Measurements from ENCODE around the gene MGAT4A.
"Not testable (repeated sequence)": the region's sequence is repeated elsewhere in the genome, so short reads cannot be mapped to it uniquely, and the experiment has no call there.

MGAT4A gene

GRCh38 chr2:98759338-98759737, 28.4 kb upstream of the MGAT4A start:
- FAIRE-seq, result no peak

DNA sequence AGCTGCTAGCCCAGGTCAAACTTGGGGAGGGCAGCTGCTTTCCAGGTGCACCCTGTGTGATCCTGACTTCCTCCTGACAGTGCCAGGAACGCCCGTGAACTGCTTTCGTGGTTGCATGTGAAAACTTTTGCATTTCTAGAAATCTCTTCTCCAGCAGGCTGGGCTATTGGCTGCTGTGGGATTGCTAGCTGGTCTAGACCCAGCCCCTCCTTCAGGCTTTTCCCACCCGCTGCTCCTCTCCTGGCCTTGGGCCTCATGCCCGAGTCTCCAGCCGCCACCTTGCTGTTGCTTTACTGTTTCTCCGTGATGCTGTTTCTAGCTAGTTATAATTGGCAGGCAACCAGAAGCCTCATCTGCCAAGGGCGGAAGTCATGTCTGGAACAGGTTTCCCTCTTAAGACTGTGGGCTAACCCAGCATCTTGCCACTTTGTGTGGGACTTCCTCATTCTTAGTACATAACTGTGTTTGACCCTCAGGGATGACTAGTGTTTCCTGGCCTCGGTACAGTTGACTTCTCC, 27.0 kb upstream of the MGAT4A start:
- no peak for FAIRE-seq

DNA sequence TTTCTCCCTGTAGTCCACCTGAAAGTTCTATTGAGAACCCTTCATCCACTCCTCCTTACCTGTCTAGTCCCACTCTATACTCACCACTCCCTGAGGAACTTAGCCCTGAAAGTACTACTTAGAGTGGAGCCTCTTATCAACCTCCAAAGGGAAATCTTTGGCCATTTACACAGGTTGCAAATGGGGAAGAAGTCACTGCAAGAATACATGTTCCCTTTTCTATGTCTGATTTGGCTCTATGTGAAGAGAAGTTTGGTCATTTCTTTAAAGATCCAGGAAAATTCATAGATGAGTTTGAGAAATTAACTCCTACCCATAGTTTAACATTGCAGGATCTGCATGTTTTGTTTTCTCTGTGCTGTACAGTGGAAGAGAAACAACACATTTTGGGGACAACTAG, 22.9 kb upstream of the MGAT4A start:
- no peak for FAIRE-seq

DNA sequence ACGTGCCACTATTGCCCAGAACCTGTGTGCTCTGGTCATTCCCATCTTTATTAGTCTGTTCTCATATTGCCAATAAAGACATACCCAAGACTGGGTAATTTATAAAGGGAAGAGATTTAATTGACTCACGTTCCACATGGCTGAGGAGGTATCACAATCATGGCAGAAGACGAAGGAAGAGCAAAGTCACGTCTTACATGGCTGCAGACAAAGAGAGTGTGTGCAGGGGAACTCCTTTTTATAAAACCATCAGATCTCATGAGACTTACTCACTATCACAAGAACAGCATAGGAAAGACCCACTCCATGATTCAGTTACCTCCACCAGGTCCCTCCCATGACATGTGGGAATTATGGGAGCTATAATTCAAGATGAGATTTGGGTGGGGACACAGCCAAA, 21.8 kb upstream of the MGAT4A start:
- FAIRE-seq, result not testable (repeated sequence)

GRCh38 chr2:98751748-98752147, 20.8 kb upstream of the MGAT4A start:
- no peak for FAIRE-seq

- FAIRE-seq, result no peak
Observed at GRCh38 chr2:98750593-98751282, 19.8 kb upstream of the MGAT4A start.

DNA sequence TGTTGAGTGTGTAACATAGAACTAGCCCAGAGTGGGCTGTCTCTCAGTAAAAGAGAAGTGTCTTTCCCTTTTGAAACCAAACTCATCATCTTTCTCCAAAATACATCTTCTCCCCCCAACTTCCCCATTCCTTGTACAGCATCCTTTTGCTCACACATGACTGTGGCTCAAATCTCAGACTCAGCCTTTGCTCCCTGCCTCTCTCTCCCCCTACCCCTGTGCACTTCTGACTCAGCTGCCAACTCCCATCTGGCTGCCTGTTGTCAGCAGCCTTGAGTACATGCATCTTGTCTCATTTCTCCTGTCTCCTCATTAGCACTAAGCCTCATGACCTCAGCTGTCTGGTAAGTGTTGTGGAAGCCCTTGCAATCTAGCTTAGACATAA, 18.1 kb upstream of the MGAT4A start:
- FAIRE-seq, result no peak

GRCh38 chr2:98748292-98749065, 17.5 kb upstream of the MGAT4A start:
- FAIRE-seq, result no peak

- no peak for FAIRE-seq
Observed at GRCh38 chr2:98747888-98748287, 17.0 kb upstream of the MGAT4A start.

- no peak for FAIRE-seq
Observed at GRCh38 chr2:98746426-98746825, 15.5 kb upstream of the MGAT4A start.

GRCh38 chr2:98744595-98744994, 13.7 kb upstream of the MGAT4A start:
- FAIRE-seq, result no peak

DNA sequence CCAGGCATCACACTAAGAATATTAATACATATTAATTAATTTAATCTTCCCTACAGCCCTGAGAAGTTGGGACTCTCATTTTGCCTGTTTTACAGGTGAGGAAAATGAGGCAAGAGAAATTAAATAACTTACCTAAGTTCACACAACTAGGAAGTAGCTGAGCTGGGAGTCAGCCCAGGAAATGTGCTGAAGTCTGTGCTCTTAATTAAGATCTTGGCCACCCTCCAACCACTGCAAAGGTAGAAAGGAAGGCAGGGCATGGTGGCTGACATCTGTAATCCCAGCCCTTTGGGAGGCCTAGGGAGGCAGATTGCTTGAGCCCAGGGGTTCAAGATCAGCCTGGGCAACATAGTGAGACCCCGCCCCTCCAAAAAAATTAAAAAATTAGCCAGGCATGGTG, 12.9 kb upstream of the MGAT4A start:
- no peak for FAIRE-seq

DNA sequence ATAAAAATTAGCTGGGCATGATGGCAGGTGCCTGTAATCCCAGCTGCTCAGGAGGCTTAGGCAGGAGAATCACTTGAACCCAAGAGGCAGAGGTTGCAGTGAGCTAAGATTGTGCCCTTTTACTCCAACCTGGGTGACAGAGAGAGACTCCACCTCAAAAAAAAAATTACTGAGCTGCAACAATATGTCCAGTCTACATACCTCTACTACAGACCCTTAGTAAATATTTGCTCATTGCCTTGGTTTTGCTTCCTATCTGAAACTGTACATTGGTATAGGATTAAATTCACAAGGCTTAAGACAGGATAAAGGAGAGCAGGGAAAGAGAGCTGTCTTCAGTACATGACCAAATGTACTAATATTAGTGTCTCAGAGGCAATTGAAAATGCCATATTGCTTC, 8.1 kb upstream of the MGAT4A start:
- no peak for FAIRE-seq

DNA sequence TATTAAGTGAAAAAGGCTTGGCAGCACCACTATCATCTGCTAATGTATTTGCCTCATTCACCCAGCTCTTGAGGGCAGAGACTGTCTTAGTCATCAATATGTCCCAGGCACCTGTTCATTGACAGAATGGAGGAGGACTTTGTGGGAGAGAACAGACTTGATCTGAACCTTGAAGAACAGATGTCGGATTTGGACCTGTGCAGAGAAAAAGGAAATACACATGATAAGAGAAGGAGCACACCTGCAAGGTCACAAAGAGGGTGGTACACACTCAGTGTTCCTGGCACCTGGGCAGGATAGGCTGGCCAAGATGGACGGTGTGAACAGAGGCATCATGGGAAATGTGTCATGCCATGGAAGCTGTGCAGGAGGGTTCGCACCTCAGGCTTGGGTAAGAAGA, 7.4 kb upstream of the MGAT4A start:
- FAIRE-seq, result no peak

GRCh38 chr2:98737848-98738247, 6.9 kb upstream of the MGAT4A start:
- no peak for FAIRE-seq

GRCh38 chr2:98736464-98736889, 5.5 kb upstream of the MGAT4A start:
- no peak for FAIRE-seq

GRCh38 chr2:98734823-98735260, 3.9 kb upstream of the MGAT4A start:
- FAIRE-seq, result no peak

- FAIRE-seq, result no peak
Observed at GRCh38 chr2:98734162-98734561, 3.2 kb upstream of the MGAT4A start.

- FAIRE-seq, result no peak
Observed at GRCh38 chr2:98732430-98733051, 1.6 kb upstream of the MGAT4A start.

DNA sequence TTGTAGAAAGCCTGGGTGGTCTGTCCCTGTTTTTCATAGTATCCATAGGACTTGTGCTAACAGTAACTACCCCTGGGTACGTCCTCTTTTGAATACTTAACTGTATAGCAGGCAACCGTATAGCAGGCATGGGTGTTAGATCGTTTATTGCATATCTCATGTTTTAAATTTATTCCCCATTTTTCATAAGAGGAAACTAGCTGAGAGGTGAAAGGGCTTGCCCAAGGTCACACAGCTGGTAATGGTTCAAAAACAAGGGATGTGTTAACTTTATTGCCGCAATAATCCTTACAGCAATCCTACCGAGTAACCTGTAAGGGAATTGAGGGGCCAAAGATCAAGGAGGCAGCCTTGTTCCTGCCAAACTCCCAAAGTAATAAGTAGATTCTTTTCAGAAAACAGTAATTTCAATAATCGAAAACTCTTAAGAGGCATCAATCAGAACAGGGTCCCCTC, 990 bp upstream of the MGAT4A start:
- no peak for FAIRE-seq

GRCh38 chr2:98730707-98731040, 258 bp downstream of the MGAT4A start:
- FAIRE-seq, result no peak

DNA sequence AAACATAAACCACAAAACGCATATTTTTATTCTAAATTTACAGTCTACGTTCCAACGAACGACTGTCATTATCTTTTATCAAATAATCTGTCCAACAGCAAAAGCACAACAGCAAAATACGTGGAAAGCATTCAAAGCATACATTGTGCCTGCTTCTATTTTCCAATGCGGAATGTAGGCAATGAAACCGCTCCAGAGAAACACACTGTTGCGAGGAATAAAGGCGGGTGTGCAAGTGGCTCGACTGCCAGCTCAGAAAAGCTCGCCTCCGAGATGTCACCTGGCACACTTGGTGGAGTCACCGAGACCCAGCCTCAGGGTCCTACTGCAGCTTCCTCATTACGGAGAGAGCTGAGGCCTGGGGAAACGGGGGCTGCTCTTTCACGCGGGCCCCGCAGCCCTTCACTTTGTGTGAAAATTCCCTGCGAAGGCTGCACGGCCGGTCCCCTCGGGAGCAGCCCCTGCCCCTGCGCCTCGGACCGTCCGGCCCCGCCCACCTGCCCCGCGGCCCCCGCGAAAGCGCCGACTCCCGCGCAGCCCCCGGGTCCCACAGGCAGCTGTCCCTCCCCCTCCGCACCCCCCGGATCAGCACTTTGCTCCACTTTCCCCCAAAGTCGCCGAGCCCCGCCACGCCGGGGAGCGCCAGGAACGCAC, 752 bp downstream of the MGAT4A start:
- FAIRE-seq, result no peak

DNA sequence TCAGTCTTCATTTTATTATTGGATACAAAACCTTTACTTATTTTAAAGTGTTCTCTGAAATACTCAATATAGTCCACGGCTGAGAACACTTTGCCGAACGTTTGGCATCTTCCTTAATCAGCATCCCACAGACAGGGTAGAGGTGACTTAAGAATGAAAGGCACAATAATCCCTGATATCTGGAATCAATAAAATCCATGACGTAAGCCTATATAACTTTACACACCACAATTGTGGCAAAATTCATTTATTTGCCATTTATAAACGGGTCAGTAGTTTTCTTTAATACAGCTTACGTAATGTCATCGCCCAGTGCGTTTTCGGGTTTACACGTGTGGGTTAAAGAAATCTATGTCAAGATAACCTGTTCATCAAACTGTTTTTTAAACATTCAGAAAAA, 1.3 kb downstream of the MGAT4A start:
- no peak for FAIRE-seq
